ENCODE measurements around the gene AFM. TPM values are rescaled to one million over a fixed set of nuclear protein-coding genes. Genes with fewer than 3 reads are reported as not detected.

Gene AFM
- total RNA-seq, 2 experiments from 2014 or later: not detected

GRCh38 chr4:73518340-73518739 is 36.8 kb downstream of the AFM start:
- H3K4me1 Mint-ChIP-seq (ENCODE audit: low read depth): no peaks in the 10 kb centered on the region
- DNase-seq (no peak), ATAC-seq (ENCODE audit: poor library complexity) (no peak)
- H3K27ac Mint-ChIP-seq: no peak overlapping the region
- H3K36me3 ChIP-seq (ENCODE audit: insufficient read depth, low read length): no peaks in the 10 kb centered on the region
- ChIA-PET CTCF (no interaction called here), POLR2A (no interaction called here)
- intact Hi-C loops (cut with DNase I, micrococcal nuclease): no loop called here
- H3K4me3 Mint-ChIP-seq: no peak overlapping the region
- H3K27ac ChIP-seq (ENCODE audit: low read depth in 1 of 2, low read length in 2 of 2): no peak overlapping the region
- H3K4me3 ChIP-seq (ENCODE audit: low read length): no peak overlapping the region
- no peaks in the 10 kb centered on the region for H3K27me3 Mint-ChIP-seq
- H3K4me1 ChIP-seq (ENCODE audit: insufficient read depth, low read length): no peaks in the 10 kb centered on the region
- H3K36me3 Mint-ChIP-seq (ENCODE audit: low read depth): no peaks in the 10 kb centered on the region
- no peaks in the 10 kb centered on the region for H3K27me3 ChIP-seq (ENCODE audit: control insufficient read depth in 1 of 2, insufficient read depth in 2 of 2, low read length in 2 of 2)
- TF ChIP-seq CTCF (IDR thresholded peaks at IDR 0.05): no peak
- H3K9me3 Mint-ChIP-seq: no peaks in the 10 kb centered on the region
- no peaks in the 10 kb centered on the region for H3K9me3 ChIP-seq (ENCODE audit: control insufficient read depth in 1 of 2, insufficient read depth in 1 of 2, low read length in 2 of 2)

GRCh38 chr4:73520821-73521220 is 39.3 kb downstream of the AFM start:
- no peak overlapping the region for H3K4me3 ChIP-seq (ENCODE audit: low read length)
- POLR2A ChIA-PET: no interaction called here
- Mint-ChIP-seq H3K27me3 (no peaks in the 10 kb centered on the region), H3K9me3 (no peaks in the 10 kb centered on the region), H3K27ac (no peak overlapping the region), H3K4me3 (no peak overlapping the region), H3K36me3 (ENCODE audit: low read depth) (no peaks in the 10 kb centered on the region), H3K4me1 (ENCODE audit: low read depth) (no peaks in the 10 kb centered on the region)
- H3K36me3 ChIP-seq (ENCODE audit: insufficient read depth, low read length): no peaks in the 10 kb centered on the region
- no peaks in the 10 kb centered on the region for H3K4me1 ChIP-seq (ENCODE audit: insufficient read depth, low read length)
- ATAC-seq (ENCODE audit: poor library complexity): no peak
- CTCF ChIA-PET: no interaction called here
- TF ChIP-seq CTCF (IDR thresholded peaks at IDR 0.05): no peak
- no peak for DNase-seq
- no peaks in the 10 kb centered on the region for H3K27me3 ChIP-seq (ENCODE audit: control insufficient read depth in 1 of 2, insufficient read depth in 2 of 2, low read length in 2 of 2)
- no peak overlapping the region for H3K27ac ChIP-seq (ENCODE audit: low read depth in 1 of 2, low read length in 2 of 2)
- no peaks in the 10 kb centered on the region for H3K9me3 ChIP-seq (ENCODE audit: control insufficient read depth in 1 of 2, insufficient read depth in 1 of 2, low read length in 2 of 2)
- intact Hi-C loops (cut with DNase I, micrococcal nuclease): no loop called here

- Histone ChIP-seq H3K36me3 (ENCODE audit: insufficient read depth, low read length) (no peaks in the 10 kb centered on the region), H3K4me3 (ENCODE audit: low read length) (no peak overlapping the region), H3K9me3 (ENCODE audit: control insufficient read depth in 1 of 2, insufficient read depth in 1 of 2, low read length in 2 of 2) (no peaks in the 10 kb centered on the region), H3K4me1 (ENCODE audit: insufficient read depth, low read length) (no peaks in the 10 kb centered on the region), H3K27me3 (ENCODE audit: control insufficient read depth in 1 of 2, insufficient read depth in 2 of 2, low read length in 2 of 2) (no peaks in the 10 kb centered on the region), H3K27ac (ENCODE audit: low read depth in 1 of 2, low read length in 2 of 2) (no peak overlapping the region)
- Mint-ChIP-seq H3K36me3 (ENCODE audit: low read depth) (no peaks in the 10 kb centered on the region), H3K4me1 (ENCODE audit: low read depth) (no peaks in the 10 kb centered on the region), H3K27ac (no peak overlapping the region), H3K27me3 (no peaks in the 10 kb centered on the region), H3K4me3 (no peak overlapping the region), H3K9me3 (no peaks in the 10 kb centered on the region)
- ATAC-seq (ENCODE audit: poor library complexity): no peak
- no peak for TF ChIP-seq CTCF (IDR thresholded peaks at IDR 0.05)
- POLR2A ChIA-PET: no interaction called here
- DNase-seq: no peak
- CTCF ChIA-PET: no interaction called here
- intact Hi-C loops (cut with DNase I, micrococcal nuclease): no loop called here
Observed at GRCh38 chr4:73523126-73523525, 41.6 kb downstream of the AFM start.
